Activated CD4-positive, alpha-beta T cell treated with anti-CD3 and anti-CD28 coated beads for 48 hours (primary cell): ENCODE data around the gene SSBP3.

ENCODE experiments used
- DNase-seq: peaks from one replicate; pipeline ENCODE4 v3.0.0-alpha.2; 2020

The SSBP3 gene

GRCh38 chr1:54259546-54260140 lies 146.6 kb downstream of the SSBP3 start:
- DNase-seq: no peak

GRCh38 chr1:54257876-54258275 lies 148.3 kb downstream of the SSBP3 start:
- DNase-seq: no peak

- DNase-seq: no peak
Measured at GRCh38 chr1:54257346-54257620, 148.9 kb downstream of the SSBP3 start.

GRCh38 chr1:54256522-54257345 lies 149.5 kb downstream of the SSBP3 start:
- no peak for DNase-seq

- no peak for DNase-seq
Measured at GRCh38 chr1:54255026-54255702, 151.0 kb downstream of the SSBP3 start.

GRCh38 chr1:54254055-54254454 lies 152.1 kb downstream of the SSBP3 start:
- DNase-seq: no peak

- no peak for DNase-seq
Measured at GRCh38 chr1:54253480-54253879, 152.7 kb downstream of the SSBP3 start.

- DNase-seq: no peak
Measured at GRCh38 chr1:54252371-54252936, 153.7 kb downstream of the SSBP3 start.

GRCh38 chr1:54250670-54251069 lies 155.5 kb downstream of the SSBP3 start:
- no peak for DNase-seq

GRCh38 chr1:54249819-54250435 lies 156.3 kb downstream of the SSBP3 start:
- DNase-seq: no peak

- no peak for DNase-seq
Measured at GRCh38 chr1:54248966-54249365, 157.2 kb downstream of the SSBP3 start.

- no peak for DNase-seq
Measured at GRCh38 chr1:54247863-54248515, 158.2 kb downstream of the SSBP3 start.

- no peak for DNase-seq
Measured at GRCh38 chr1:54246116-54246721, 160.0 kb downstream of the SSBP3 start.

GRCh38 chr1:54245501-54245900 lies 160.7 kb downstream of the SSBP3 start:
- DNase-seq: no peak

GRCh38 chr1:54244655-54245054 lies 161.5 kb downstream of the SSBP3 start:
- DNase-seq: no peak

- no peak for DNase-seq
Measured at GRCh38 chr1:54243022-54243421, 163.2 kb downstream of the SSBP3 start.

GRCh38 chr1:54241364-54241763 lies 164.8 kb downstream of the SSBP3 start:
- DNase-seq: no peak

GRCh38 chr1:54240741-54241335 lies 165.4 kb downstream of the SSBP3 start:
- no peak for DNase-seq

- DNase-seq: no peak
Measured at GRCh38 chr1:54239631-54240031, 166.6 kb downstream of the SSBP3 start.

GRCh38 chr1:54239035-54239383 lies 167.2 kb downstream of the SSBP3 start:
- no peak for DNase-seq

GRCh38 chr1:54238353-54239034 lies 167.7 kb downstream of the SSBP3 start:
- DNase-seq: no peak

- DNase-seq: no peak
Measured at GRCh38 chr1:54237586-54237985, 168.6 kb downstream of the SSBP3 start.
